ENCODE measurements around the gene GRAP. TPM values are rescaled to one million over a fixed set of nuclear protein-coding genes. Genes with fewer than 3 reads are reported as not detected.

The GRAP gene
- total RNA-seq, 1 experiment from 2014 or later, result 0.55 TPM

DNA sequence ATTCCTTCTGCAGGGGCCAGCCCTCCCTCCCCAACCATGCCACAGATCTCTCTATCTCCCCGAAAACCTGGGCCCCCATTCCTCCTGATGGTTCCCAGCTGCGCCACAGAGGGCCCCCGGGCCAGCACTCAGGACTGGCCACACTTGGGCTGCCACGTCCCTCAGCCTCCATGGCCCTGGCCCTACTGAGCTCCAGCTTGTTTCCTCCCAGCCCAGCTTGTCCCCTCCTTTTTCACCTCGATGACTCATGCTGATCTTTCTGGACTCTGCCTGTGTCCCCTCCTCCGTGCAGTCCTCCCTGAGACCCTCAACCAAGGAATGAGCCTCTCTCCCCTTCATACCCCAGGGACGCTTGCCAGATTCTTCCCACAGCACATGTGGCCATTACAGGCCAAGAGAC is 31.3 kb downstream of the GRAP start:
- no peak overlapping the region for H2BK20ac ChIP-seq (ENCODE audit: low read depth, low read length, poor library complexity, severe bottlenecking)
- no peaks in the 10 kb centered on the region for H3K4me1 ChIP-seq (ENCODE audit: insufficient read depth, low read length)
- TF ChIP-seq, protein P1, sequence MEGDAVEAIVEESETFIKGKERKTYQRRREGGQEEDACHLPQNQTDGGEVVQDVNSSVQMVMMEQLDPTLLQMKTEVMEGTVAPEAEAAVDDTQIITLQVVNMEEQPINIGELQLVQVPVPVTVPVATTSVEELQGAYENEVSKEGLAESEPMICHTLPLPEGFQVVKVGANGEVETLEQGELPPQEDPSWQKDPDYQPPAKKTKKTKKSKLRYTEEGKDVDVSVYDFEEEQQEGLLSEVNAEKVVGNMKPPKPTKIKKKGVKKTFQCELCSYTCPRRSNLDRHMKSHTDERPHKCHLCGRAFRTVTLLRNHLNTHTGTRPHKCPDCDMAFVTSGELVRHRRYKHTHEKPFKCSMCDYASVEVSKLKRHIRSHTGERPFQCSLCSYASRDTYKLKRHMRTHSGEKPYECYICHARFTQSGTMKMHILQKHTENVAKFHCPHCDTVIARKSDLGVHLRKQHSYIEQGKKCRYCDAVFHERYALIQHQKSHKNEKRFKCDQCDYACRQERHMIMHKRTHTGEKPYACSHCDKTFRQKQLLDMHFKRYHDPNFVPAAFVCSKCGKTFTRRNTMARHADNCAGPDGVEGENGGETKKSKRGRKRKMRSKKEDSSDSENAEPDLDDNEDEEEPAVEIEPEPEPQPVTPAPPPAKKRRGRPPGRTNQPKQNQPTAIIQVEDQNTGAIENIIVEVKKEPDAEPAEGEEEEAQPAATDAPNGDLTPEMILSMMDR (conservative IDR thresholded peaks at IDR 0.05), result no peak
- no peak overlapping the region for H2BK5ac ChIP-seq (ENCODE audit: insufficient read length, low read length)
- H3K27me3 ChIP-seq (ENCODE audit: insufficient read depth, low read length), result no peaks in the 10 kb centered on the region; the same call in 1 of the 2 replicates
- H4K91ac ChIP-seq (ENCODE audit: insufficient read length, low read depth, low read length), result no peak overlapping the region
- no CpG with 5 or more reads among the region's 7 CpGs for WGBS (ENCODE audit: extremely low coverage, insufficient read length, low lambda C conversion rate)
- H4K5ac ChIP-seq (ENCODE audit: insufficient read length, low read depth, low read length), result no peak overlapping the region
- Mint-ChIP-seq H3K9me3 (no peaks in the 10 kb centered on the region), H3K4me3 (no peak overlapping the region), H3K27me3 (ENCODE audit: low read depth) (peaks cover 7% of the 10 kb centered on the region), H3K36me3 (ENCODE audit: insufficient read depth in 1 of 3, low read depth in 3 of 3) (no peaks in the 10 kb centered on the region; a peak in 1 of 7 replicates), H3K27ac (peak overlapping the region in 1 of 3 experiments; percentile 82; a peak in 2 of 7 replicates), H3K4me1 (peaks cover 16 to 42% of the 10 kb centered on the region in 2 experiments)
- no peak overlapping the region for H2BK15ac ChIP-seq (ENCODE audit: low read depth, low read length)
- no peak overlapping the region for H2BK120ac ChIP-seq (ENCODE audit: low read depth, low read length, poor library complexity, severe bottlenecking)
- H2AFZ ChIP-seq (ENCODE audit: low read length), result no peak overlapping the region
- H3K4me2 ChIP-seq (ENCODE audit: insufficient read depth, insufficient read length, low read length), result no peak overlapping the region
- no peak overlapping the region for H2BK12ac ChIP-seq (ENCODE audit: insufficient read length, low read depth, low read length)
- no peaks in the 10 kb centered on the region for H4K20me1 ChIP-seq (ENCODE audit: control insufficient read depth, insufficient read depth, insufficient read length)
- H3K23me2 ChIP-seq (ENCODE audit: insufficient read length, low read depth, low read length, poor library complexity, severe bottlenecking), result no peaks in the 10 kb centered on the region
- no peak for DNase-seq
- no peak overlapping the region for H3K9ac ChIP-seq (ENCODE audit: extremely low read depth, insufficient read length, low read length)
- no peaks in the 10 kb centered on the region for H3K79me1 ChIP-seq (ENCODE audit: insufficient read depth, low read depth, low read length, poor library complexity, severe bottlenecking)
- no peak overlapping the region for H3K4ac ChIP-seq (ENCODE audit: low read depth, low read length)
- no peak overlapping the region for H3K27ac ChIP-seq (ENCODE audit: insufficient read length, low read depth, low read length)
- no peaks in the 10 kb centered on the region for H3K79me2 ChIP-seq (ENCODE audit: insufficient read depth, low read length)
- H3K18ac ChIP-seq (ENCODE audit: insufficient read length, low read depth, low read length), result no peak overlapping the region
- H4K8ac ChIP-seq (replicated peaks; ENCODE audit: insufficient read length, low read depth, low read length), result no peak overlapping the region
- H3K56ac ChIP-seq (ENCODE audit: insufficient read length, low read depth, low read length), result no peak overlapping the region
- H3T11ph ChIP-seq (ENCODE audit: low read length), result no peak overlapping the region
- no peak overlapping the region for H3K14ac ChIP-seq (ENCODE audit: insufficient read depth, low read length)
- no peaks in the 10 kb centered on the region for H3K9me3 ChIP-seq (ENCODE audit: control insufficient read depth, low read depth, low read length)
- no peak overlapping the region for H3K23ac ChIP-seq (ENCODE audit: insufficient read length, low read depth, low read length)
- H2AK5ac ChIP-seq (ENCODE audit: insufficient read length, low read length), result no peak overlapping the region

All from H9 (cell line).